ENCODE data around the gene HS3ST1.
"Not testable (repeated sequence)": the region's sequence is repeated elsewhere in the genome, so short reads cannot be mapped to it uniquely, and the experiment has no call there.

Gene HS3ST1

GRCh38 chr4:11399461-11399971 lies 29.2 kb downstream of the HS3ST1 start:
- DNase-seq: no peak

GRCh38 chr4:11397819-11398610 lies 30.7 kb downstream of the HS3ST1 start:
- no peak for DNase-seq

DNA sequence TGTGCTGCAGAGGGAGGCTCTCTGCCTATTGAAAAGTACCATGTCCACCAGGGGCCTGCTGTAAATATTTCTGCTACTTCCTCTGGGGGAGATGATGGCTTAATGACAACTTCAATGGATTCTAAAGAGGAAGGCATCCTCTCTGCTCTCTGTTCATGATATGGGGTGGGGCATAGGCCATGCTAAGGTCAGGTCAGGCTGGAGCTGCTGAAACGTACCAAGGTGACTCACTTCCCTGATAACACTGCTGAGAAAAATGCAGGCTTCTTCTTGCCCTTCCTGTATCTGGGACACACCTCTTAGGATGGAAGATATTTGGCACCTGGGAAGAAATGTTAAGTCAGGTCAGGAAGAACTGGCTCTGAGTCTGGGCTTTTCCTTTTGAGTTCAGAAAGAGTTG lies 31.5 kb downstream of the HS3ST1 start:
- DNase-seq: no peak

DNA sequence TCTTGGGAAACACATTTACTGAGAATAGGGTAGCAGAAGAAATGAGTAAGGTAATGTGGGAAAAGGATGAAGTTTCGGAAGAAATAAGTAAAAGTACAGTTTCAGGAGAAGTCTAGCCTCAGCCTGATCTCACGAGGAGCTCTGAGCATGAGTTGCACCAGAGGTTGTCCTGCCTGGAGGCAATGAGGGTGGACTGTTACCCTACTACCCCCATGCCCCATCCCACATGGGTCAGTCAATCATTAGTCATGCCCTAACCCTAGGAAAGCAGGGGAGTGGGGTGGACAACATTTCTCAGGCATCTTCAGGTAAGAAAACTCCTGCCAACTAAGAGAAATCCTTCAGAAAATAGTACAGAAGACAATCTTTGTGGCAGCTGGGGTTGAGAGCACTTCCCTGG lies 35.1 kb downstream of the HS3ST1 start:
- no peak for DNase-seq

DNA sequence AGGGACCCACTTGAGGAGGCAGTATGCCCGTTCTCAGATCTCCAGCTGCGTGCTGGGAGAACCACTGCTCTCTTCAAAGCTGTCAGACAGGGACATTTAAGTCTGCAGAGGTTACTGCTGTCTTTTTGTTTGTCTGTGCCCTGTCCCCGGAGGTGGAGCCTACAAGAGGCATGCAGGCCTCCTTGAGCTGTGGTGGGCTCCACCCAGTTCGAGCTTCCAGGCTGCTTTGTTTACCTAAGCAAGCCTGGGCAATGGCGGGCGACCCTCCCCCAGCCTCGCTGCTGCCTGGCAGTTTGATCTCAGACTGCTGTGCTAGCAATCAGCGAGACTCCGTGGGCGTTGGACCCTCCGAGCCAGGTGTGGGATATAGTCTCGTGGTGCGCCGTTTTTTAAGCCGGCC lies 44.6 kb downstream of the HS3ST1 start:
- not testable (repeated sequence) for DNase-seq

GRCh38 chr4:11376571-11376970 lies 52.1 kb downstream of the HS3ST1 start:
- DNase-seq: no peak

DNA sequence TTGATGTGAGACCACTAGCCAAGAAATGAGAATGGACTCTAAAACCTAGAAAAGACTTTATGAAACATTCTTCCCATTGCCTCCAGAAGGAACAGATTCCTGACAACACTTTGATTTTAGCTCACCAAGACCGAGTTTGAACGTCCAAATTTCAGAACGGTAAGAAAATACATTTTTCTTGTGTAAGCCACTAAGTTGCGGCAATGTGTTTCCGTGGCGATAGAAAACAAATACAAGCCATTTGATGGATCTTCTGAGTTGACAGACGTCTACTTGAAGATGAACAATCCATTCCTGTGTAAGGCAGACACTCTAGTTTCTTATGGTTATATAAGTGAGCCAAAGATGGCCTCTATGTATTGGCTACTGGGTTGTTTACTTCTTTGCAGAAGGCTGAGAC lies 52.5 kb downstream of the HS3ST1 start:
- DNase-seq: no peak

DNA sequence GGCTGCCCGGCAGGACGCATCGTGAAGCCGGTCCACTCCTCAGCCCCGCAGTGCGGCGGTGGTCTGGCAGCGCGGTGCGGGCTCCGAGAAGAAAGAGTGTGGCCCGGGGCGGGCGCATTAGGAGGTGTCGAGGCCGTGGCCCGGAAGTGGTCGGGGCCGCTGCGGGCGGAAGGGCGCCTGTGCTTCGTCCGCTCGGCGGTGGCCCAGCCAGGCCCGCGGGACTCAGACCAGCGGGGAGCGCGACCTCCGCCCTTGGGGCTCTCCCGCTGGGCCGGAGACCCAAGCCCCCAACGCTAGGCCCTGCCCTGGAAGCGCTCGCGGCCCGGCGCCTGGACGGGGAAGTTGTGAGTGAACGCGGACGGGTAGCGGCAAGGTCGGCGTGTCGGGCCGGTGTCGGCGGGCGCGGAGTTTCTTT lies 60.0 kb downstream of the HS3ST1 start:
- no peak for DNase-seq

- no peak for DNase-seq
These were observed 61.3 kb downstream of the HS3ST1 start for GRCh38 chr4:11367371-11367770.

- no peak for DNase-seq
These were observed 61.8 kb downstream of the HS3ST1 start for GRCh38 chr4:11366859-11367258.

- DNase-seq: no peak
These were observed 63.7 kb downstream of the HS3ST1 start for GRCh38 chr4:11365039-11365438.

- DNase-seq: no peak
These were observed 69.1 kb downstream of the HS3ST1 start for GRCh38 chr4:11359591-11359990.

DNA sequence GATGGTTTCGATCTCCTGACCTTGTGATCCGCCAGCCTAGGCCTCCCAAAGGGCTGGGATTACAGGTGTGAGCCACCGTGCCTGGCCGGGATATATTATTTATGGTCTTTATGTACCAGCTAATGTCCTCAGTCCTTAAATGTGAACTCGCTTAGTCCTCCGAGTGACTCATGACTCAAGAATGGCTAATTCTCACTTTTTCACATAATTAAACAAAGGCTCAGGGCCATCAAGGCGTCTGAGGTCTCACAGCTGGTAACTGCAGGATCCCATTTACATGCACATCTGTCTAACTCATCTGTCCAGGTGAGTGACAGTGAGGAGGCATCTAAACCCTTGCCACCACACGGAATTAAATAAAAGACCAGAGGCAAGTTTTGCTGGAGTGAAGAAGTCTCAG lies 73.5 kb downstream of the HS3ST1 start:
- DNase-seq: no peak

DNA sequence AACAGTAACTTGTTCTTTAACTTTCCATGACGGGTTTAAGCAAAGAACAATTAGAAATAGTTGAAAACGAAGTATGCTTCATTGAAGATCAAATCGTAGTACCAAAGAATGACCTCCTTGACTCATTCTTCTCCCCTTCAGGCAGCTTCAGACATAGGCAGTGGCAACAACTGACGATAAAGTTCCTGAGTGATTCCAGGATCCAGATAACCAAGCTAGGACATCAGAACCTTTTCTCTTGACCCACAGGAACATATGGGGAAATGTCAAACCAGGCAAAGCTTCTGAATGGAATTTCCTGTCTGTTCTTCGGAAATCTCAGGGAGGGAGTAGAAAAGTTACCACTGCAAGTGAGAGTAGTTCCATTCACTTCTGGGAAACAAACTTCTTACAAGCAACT lies 74.2 kb downstream of the HS3ST1 start:
- DNase-seq: no peak

GRCh38 chr4:11348449-11349088 lies 80.1 kb downstream of the HS3ST1 start:
- DNase-seq: no peak

- no peak for DNase-seq
These were observed 83.8 kb downstream of the HS3ST1 start for GRCh38 chr4:11344916-11345315.

DNA sequence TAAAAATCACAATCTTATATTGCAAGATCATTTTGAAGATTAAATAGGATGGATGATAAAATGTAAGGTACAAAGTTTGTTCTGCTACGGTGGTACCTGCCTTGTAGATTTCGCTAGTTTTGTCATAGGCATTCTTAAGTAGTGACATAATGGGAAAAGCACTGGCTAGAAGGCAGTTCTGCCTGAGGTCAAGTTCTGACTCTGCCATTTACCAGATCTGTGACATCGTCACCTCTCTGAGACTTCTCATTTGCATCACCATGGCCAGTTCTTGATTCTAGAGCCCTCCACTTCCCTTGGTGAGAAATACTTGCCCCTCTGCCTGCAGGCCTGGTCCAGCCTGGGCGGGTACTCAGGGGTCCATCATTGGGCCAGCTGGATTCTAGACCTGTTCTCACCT lies 85.2 kb downstream of the HS3ST1 start:
- DNase-seq: no peak

Measured in NK-92 treated with Interleukin-12 subunit alpha and Interleukin-12 subunit beta, amount 100 ng/mL, for 24 hours (cell line).